HCT116 (cell line): Measurements from ENCODE around the gene SULT6B1. TPM values are rescaled to one million over a fixed set of nuclear protein-coding genes. Genes with fewer than 3 reads are reported as not detected.
"Not testable (repeated sequence)": the region's sequence is repeated elsewhere in the genome, so short reads cannot be mapped to it uniquely, and the experiment has no call there.

Experiments
- ATAC-seq: fragments of 200-7000 bp; cut with Tn5 transposase; 2 replicates; pipeline ENCODE4 v1.9.1; 2020; ENCODE audit warnings: mild to moderate bottlenecking, moderate library complexity
- BruUV-seq: library from RNA; stranded (reverse); fragments of 400-500 nt; replicated peaks from 2 replicates; lab custom pipeline; 2021; lab: Mats Ljungman, UMichigan
- CTCF ChIA-PET: fragments of 300-600 bp; sonication (Branson Sonifier 250); formaldehyde crosslinking; loops from one replicate; lab custom pipeline; 2021; ENCODE audit warnings: antibody characterized with exemption; lab: Charles Lee
- POLR2A ChIA-PET: fragments of 300-600, 350-600 bp; sonication (Branson Sonifier 250); formaldehyde crosslinking; loops from one replicate; lab custom pipeline; 2021; ENCODE audit warnings: antibody characterized with exemption; lab: Charles Lee
- RAD21 ChIA-PET, 2 experiments: fragments of 300-600 bp; sonication (Branson Sonifier 250); formaldehyde crosslinking; loops; one replicate each; lab custom pipeline; 2023; ENCODE audit warnings: low total read pairs in 2 of 2; ENCODE audit not compliant: uncharacterized antibody in 2 of 2, unreplicated experiment in 2 of 2, low non-redundant PET in 1 of 2; lab: Charles Lee
- DNase-seq: peaks from one replicate; pipeline ENCODE4 v3.0.0-alpha.2; 2010; ENCODE audit warnings: low read depth, low spot score
- H2AFZ ChIP-seq: fragments of 200-600 bp; shearing (Covaris generic), sonication (generic); 2 replicates; pipeline ENCODE4 v1.6.1; 2017; ENCODE audit warnings: low read depth, mixed run types, mixed read lengths, antibody characterized with exemption, low read length; ENCODE audit not compliant: poor library complexity, severe bottlenecking
- H3K27ac ChIP-seq: 2 replicates; pipeline ENCODE4 v1.5.1; 2012; ENCODE audit warnings: low read depth, low read length
- H3K27me3 ChIP-seq: fragments of 200-600 bp; sonication (generic); 2 replicates; pipeline ENCODE4 v1.6.1; 2016; ENCODE audit warnings: mixed run types, low read length, mixed read lengths; ENCODE audit not compliant: insufficient read depth
- H3K36me3 ChIP-seq, 2 experiments: fragments of 200-500 bp in 1 of 2; fragments of 200-600 bp in 1 of 2; sonication (Bioruptor generic) in 1 of 2; sonication (generic) in 1 of 2; 2 replicates each; pipeline versions ENCODE4 v1.5.1 to v1.6.1; 2014 to 2016; ENCODE audit warnings: low read length in 2 of 2, inconsistent platforms in 1 of 2, mixed read lengths in 1 of 2, mixed run types in 1 of 2; ENCODE audit not compliant: insufficient read depth in 2 of 2, control insufficient read depth in 1 of 2
- H3K4me1 ChIP-seq, 2 experiments: fragments of 200-600 bp in 1 of 2; sonication (generic) in 1 of 2; 2 replicates each; pipeline versions ENCODE4 v1.5.1 to v1.6.1; 2012 to 2017; ENCODE audit warnings: low read length in 2 of 2, inconsistent platforms in 1 of 2, mild to moderate bottlenecking in 1 of 2, mixed read lengths in 1 of 2, mixed run types in 1 of 2, moderate library complexity in 1 of 2; ENCODE audit not compliant: insufficient read depth in 2 of 2, control insufficient read depth in 1 of 2
- H3K4me2 ChIP-seq: fragments of 200-600 bp; sonication (generic); 2 replicates; pipeline ENCODE4 v1.6.1; 2017; ENCODE audit warnings: mixed run types, low read length, mixed read lengths
- H3K4me3 ChIP-seq, 2 experiments: fragments of 200-600 bp in 1 of 2; sonication (generic) in 1 of 2; replicated peaks in 1 of 2; 2 replicates each; pipeline ENCODE4 v1.5.1; 2011 to 2016; ENCODE audit warnings: low read length in 2 of 2, control low read depth in 1 of 2, low read depth in 1 of 2, mild to moderate bottlenecking in 1 of 2, mixed read lengths in 1 of 2, mixed run types in 1 of 2
- H3K79me2 ChIP-seq: fragments of 200-600 bp; sonication (generic); 2 replicates; pipeline ENCODE4 v1.6.1; 2017; ENCODE audit warnings: mild to moderate bottlenecking, mixed run types, low read length, moderate library complexity, mixed read lengths; ENCODE audit not compliant: insufficient read depth
- H3K9ac ChIP-seq: fragments of 200-600 bp; sonication (generic); 2 replicates; pipeline ENCODE4 v1.6.1; 2016; ENCODE audit warnings: low read length, mixed read lengths
- H3K9me2 ChIP-seq: fragments of 200-600 bp; sonication (generic), shearing (Covaris generic); 2 replicates; pipeline ENCODE4 v1.6.1; 2017; ENCODE audit warnings: mixed run types, mild to moderate bottlenecking, moderate library complexity; ENCODE audit not compliant: insufficient read depth
- H3K9me3 ChIP-seq, 2 experiments: fragments of 200-500 bp in 1 of 2; fragments of 200-600 bp in 1 of 2; sonication (Bioruptor generic) in 1 of 2; sonication (generic) in 1 of 2; 2 replicates each; pipeline ENCODE4 v1.6.1; 2014 to 2017; ENCODE audit warnings: low read length in 2 of 2, mixed read lengths in 2 of 2, inconsistent platforms in 1 of 2, low read depth in 1 of 2, mild to moderate bottlenecking in 1 of 2, mixed run types in 1 of 2, moderate library complexity in 1 of 2; ENCODE audit not compliant: control insufficient read depth in 1 of 2, insufficient read depth in 1 of 2
- H4K20me1 ChIP-seq: fragments of 200-600 bp; sonication (generic), shearing (Covaris generic); 2 replicates; pipeline ENCODE4 v1.6.1; 2017; ENCODE audit warnings: mixed run types, mild to moderate bottlenecking, moderate library complexity; ENCODE audit not compliant: insufficient read depth
- CBX3 ChIP-seq: IDR thresholded peaks from 2 replicates; pipeline ENCODE4 v1.6.1; 2012; ENCODE audit warnings: low read depth
- CEBPB ChIP-seq: IDR thresholded peaks from 2 replicates; pipeline ENCODE4 v1.6.1; 2012; ENCODE audit warnings: low read depth
- CTCF ChIP-seq, 3 experiments: fragments of 200-600 bp in 1 of 3; sonication (generic) in 1 of 3; IDR thresholded peaks in 2 of 3; conservative IDR thresholded peaks in 1 of 3; 2 replicates each; pipeline ENCODE4 v1.5.1; 2012 to 2017; ENCODE audit warnings: low read depth in 2 of 3, low read length in 2 of 3, antibody characterized with exemption in 1 of 3, borderline replicate concordance in 1 of 3, control low read depth in 1 of 3, mild to moderate bottlenecking in 1 of 3, mixed read lengths in 1 of 3, mixed run types in 1 of 3, moderate library complexity in 1 of 3; ENCODE audit not compliant: insufficient read depth in 1 of 3
- EGR1 ChIP-seq: IDR thresholded peaks from 2 replicates; pipeline ENCODE4 v1.6.1; 2012; ENCODE audit warnings: low read depth
- ELF1 ChIP-seq: IDR thresholded peaks from 2 replicates; pipeline ENCODE4 v1.6.1; 2012; ENCODE audit warnings: low read depth, borderline replicate concordance
- EZH2phosphoT487 ChIP-seq: fragments of 200-600 bp; IDR thresholded peaks from 2 replicates; pipeline ENCODE4 v1.6.1; 2018; ENCODE audit warnings: antibody characterized with exemption, borderline replicate concordance
- FOSL1 ChIP-seq: IDR thresholded peaks from 2 replicates; pipeline ENCODE4 v1.6.1; 2012; ENCODE audit warnings: low read depth
- JUND ChIP-seq: IDR thresholded peaks from 2 replicates; pipeline ENCODE4 v1.6.1; 2012
- POLR2AphosphoS5 ChIP-seq: IDR thresholded peaks from 2 replicates; pipeline ENCODE4 v1.6.1; 2011; ENCODE audit warnings: mild to moderate bottlenecking, low read depth, low read length, moderate library complexity
- SIN3A ChIP-seq: IDR thresholded peaks from 2 replicates; pipeline ENCODE4 v1.6.1; 2012; ENCODE audit warnings: low read depth
- SP1 ChIP-seq: IDR thresholded peaks from 2 replicates; pipeline ENCODE4 v1.6.1; 2012; ENCODE audit warnings: low read depth
- SRF ChIP-seq: IDR thresholded peaks from 2 replicates; pipeline ENCODE4 v1.6.1; 2012; ENCODE audit warnings: low read depth
- TCF7L2 ChIP-seq: IDR thresholded peaks from 2 replicates; pipeline ENCODE4 v1.7.0; 2011; ENCODE audit warnings: borderline replicate concordance, inconsistent platforms; ENCODE audit not compliant: insufficient read depth, insufficient read length; ENCODE audit errors: extremely low read depth
- ZFX ChIP-seq: fragments of 450-650 bp; IDR thresholded peaks from 2 replicates; pipeline ENCODE4 v1.6.1; 2017
- intact Hi-C: fragments of 100-400 bp; cut with micrococcal nuclease; formaldehyde crosslinking; loops from 2 replicates; pipeline ENCODE4 v1.10.0; 2022
- total RNA-seq: library from RNA; stranded (reverse); gene quantifications from one replicate; pipeline ENCODE4 v1.2.1, GENCODE V29; 2021; ENCODE audit not compliant: unreplicated experiment
- TF ChIP-seq, protein P1 (sequence below): IDR thresholded peaks from 2 replicates; pipeline ENCODE4 v1.6.1; 2012
- TF ChIP-seq, protein P2 (sequence below): IDR thresholded peaks from 2 replicates; pipeline ENCODE4 v1.6.1; 2012
- TF ChIP-seq, protein P3 (sequence below): IDR thresholded peaks from 2 replicates; pipeline ENCODE4 v1.6.1; 2011; ENCODE audit warnings: mild to moderate bottlenecking, low read length, moderate library complexity; ENCODE audit not compliant: insufficient replicate concordance; ENCODE audit errors: extremely low read depth

Gene SULT6B1
- total RNA-seq, 1 experiment from 2014 or later: not detected

DNA sequence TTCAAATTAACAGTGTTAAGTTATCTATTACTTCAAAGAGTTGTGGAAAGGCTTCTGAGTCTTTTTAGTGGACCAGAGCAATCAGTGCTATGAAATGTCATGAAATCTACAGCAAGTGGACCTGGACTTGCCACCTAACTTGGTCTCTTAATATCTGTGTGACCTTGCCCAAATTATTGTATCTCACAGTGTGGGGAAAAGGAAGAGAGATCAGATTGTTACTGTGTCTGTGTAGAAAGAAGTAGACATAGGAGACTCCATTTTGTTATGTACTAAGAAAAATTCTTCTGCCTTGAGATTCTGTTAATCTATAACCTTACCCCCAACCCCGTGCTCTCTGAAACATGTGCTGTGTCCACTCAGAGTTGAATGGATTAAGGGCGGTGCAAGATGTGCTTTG lies 36.7 kb upstream of the SULT6B1 start:
- CTCF ChIA-PET, H3K27me3 ChIP-seq, H3K9me3 ChIP-seq, H3K4me3 ChIP-seq, intact Hi-C loops, RAD21 ChIA-PET, DNase-seq, H3K9me2 ChIP-seq, POLR2A ChIA-PET, ATAC-seq, H2AFZ ChIP-seq, H3K9ac ChIP-seq, BruUV-seq, H3K27ac ChIP-seq, H3K4me2 ChIP-seq, H3K4me1 ChIP-seq: not testable (repeated sequence)
- Histone ChIP-seq H4K20me1 (peaks cover 15% of the 10 kb centered on the region; the same call in 1 of the 2 replicates), H3K79me2 (peaks cover 90% of the 10 kb centered on the region), H3K36me3 (peaks cover 42 to 47% of the 10 kb centered on the region in 2 experiments; a peak in 3 of 4 replicates)

GRCh38 chr2:37224063-37224462 lies 35.6 kb upstream of the SULT6B1 start:
- no peak overlapping the region for H3K9ac ChIP-seq
- no peaks in the 10 kb centered on the region for H3K4me1 ChIP-seq
- no peak overlapping the region for H3K4me3 ChIP-seq
- no TSS peak for BruUV-seq
- H3K27ac ChIP-seq: no peak overlapping the region
- peaks cover 47 to 51% of the 10 kb centered on the region in 2 experiments for H3K36me3 ChIP-seq
- peaks cover 10% of the 10 kb centered on the region; the same call in 1 of the 2 replicates for H4K20me1 ChIP-seq
- DNase-seq (no peak), ATAC-seq (no peak)
- peaks cover 87% of the 10 kb centered on the region for H3K79me2 ChIP-seq
- ChIA-PET CTCF (no interaction called here), RAD21 (no interaction called here), POLR2A (no interaction called here)
- intact Hi-C loops: no loop called here
- no peak overlapping the region for H2AFZ ChIP-seq
- H3K27me3 ChIP-seq: no peaks in the 10 kb centered on the region
- H3K9me2 ChIP-seq: no peaks in the 10 kb centered on the region
- no peak overlapping the region for H3K4me2 ChIP-seq
- no peaks in the 10 kb centered on the region for H3K9me3 ChIP-seq
- TF ChIP-seq EZH2phosphoT487 (no peak), ZFX (no peak), POLR2AphosphoS5 (no peak), CBX3 (no peak), TCF7L2 (no peak), CTCF (IDR thresholded peaks at IDR 0.05 in 2 of 3, conservative IDR thresholded peaks at IDR 0.05 in 1 of 3; ENCODE audit: borderline replicate concordance in 1 of 3, insufficient read depth in 1 of 3, low read depth in 2 of 3, low read length in 2 of 3) (no peak), CEBPB (no peak), SIN3A (no peak), ELF1 (no peak), FOSL1 (no peak), JUND (no peak), SRF (no peak), EGR1 (no peak), SP1 (no peak)
- TF ChIP-seq, protein P1, sequence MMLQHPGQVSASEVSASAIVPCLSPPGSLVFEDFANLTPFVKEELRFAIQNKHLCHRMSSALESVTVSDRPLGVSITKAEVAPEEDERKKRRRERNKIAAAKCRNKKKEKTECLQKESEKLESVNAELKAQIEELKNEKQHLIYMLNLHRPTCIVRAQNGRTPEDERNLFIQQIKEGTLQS: no peak
- TF ChIP-seq, protein P2, sequence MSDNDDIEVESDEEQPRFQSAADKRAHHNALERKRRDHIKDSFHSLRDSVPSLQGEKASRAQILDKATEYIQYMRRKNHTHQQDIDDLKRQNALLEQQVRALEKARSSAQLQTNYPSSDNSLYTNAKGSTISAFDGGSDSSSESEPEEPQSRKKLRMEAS: no peak
- TF ChIP-seq, protein P3, sequence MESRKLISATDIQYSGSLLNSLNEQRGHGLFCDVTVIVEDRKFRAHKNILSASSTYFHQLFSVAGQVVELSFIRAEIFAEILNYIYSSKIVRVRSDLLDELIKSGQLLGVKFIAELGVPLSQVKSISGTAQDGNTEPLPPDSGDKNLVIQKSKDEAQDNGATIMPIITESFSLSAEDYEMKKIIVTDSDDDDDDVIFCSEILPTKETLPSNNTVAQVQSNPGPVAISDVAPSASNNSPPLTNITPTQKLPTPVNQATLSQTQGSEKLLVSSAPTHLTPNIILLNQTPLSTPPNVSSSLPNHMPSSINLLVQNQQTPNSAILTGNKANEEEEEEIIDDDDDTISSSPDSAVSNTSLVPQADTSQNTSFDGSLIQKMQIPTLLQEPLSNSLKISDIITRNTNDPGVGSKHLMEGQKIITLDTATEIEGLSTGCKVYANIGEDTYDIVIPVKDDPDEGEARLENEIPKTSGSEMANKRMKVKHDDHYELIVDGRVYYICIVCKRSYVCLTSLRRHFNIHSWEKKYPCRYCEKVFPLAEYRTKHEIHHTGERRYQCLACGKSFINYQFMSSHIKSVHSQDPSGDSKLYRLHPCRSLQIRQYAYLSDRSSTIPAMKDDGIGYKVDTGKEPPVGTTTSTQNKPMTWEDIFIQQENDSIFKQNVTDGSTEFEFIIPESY: no peak
